Right lobe of liver (tissue), 6 donors: ENCODE data around the gene STRIP2. TPM values are rescaled to one million over a fixed set of nuclear protein-coding genes. Genes with fewer than 3 reads are reported as not detected.
"Not testable (repeated sequence)": the region's sequence is repeated elsewhere in the genome, so short reads cannot be mapped to it uniquely, and the experiment has no call there.

Source experiments
- ATAC-seq, 4 donors: fragments of 200-7000 bp; cut with Tn5 transposase; one replicate each; pipeline ENCODE4 v1.9.1; 2020; ENCODE audit warnings: mild to moderate bottlenecking in 4 of 4, moderate library complexity in 4 of 4
- DNase-seq, 3 donors: peaks; one replicate each; pipeline ENCODE4 v3.0.0-alpha.2; 2020
- H3K27ac ChIP-seq, 3 donors: fragments of 200-600 bp; one replicate each; pipeline ENCODE4 v1.8.0; 2022
- H3K27me3 ChIP-seq, 2 donors: fragments of 200-600 bp; one replicate each; pipeline ENCODE4 v1.8.0; 2022
- H3K36me3 ChIP-seq, 4 donors: fragments of 200-600 bp; sonication (generic) in 1 of 4; one replicate each; pipeline versions ENCODE4 v1.5.1 to v1.8.0; 2017 to 2022; ENCODE audit warnings: control low read depth in 1 of 4
- H3K4me1 ChIP-seq, 4 donors: fragments of 200-600 bp; sonication (generic) in 1 of 4; one replicate each; pipeline versions ENCODE4 v1.5.1 to v1.8.0; 2017 to 2022; ENCODE audit warnings: control low read depth in 1 of 4
- H3K4me3 ChIP-seq, 3 donors: fragments of 200-600 bp; one replicate each; pipeline ENCODE4 v1.8.0; 2022
- H3K9me3 ChIP-seq, 4 donors: fragments of 200-600 bp; sonication (generic) in 1 of 4; one replicate each; pipeline versions ENCODE4 v1.5.1 to v1.8.0; 2017 to 2022; ENCODE audit warnings: control low read depth in 1 of 4
- POLR2A ChIP-seq: fragments of 450-650 bp; IDR thresholded peaks from one replicate; pipeline ENCODE4 v1.6.1; 2017; ENCODE audit warnings: antibody characterized with exemption, mild to moderate bottlenecking
- WGBS: methylation state at CpG from one replicate; pipeline ENCODE4 v1.1.6; 2018; ENCODE audit warnings: low coverage, low lambda C conversion rate; ENCODE audit not compliant: insufficient coverage; ENCODE audit errors: missing lambda C conversion rate; 5-methylcytosine and 5-hydroxymethylcytosine counted together
- intact Hi-C, 2 donors: fragments of 100-400 bp; cut with DNase I; formaldehyde crosslinking; loops; one replicate each; pipeline versions ENCODE4 v1.11.2 to v1.14.1; 2022
- total RNA-seq, 6 experiments: library from RNA; depleted of rRNA in 2 of 6; stranded (reverse); fragments of >200 nt in 2 of 6; fragmentation: NEBNext Ultra II Directional in 3 of 6; extraction: Animal tissue kit (Norgen Biotek cat#: 25700) in 3 of 6; gene quantifications; one replicate each; pipeline versions ENCODE4 v1.1.0 to v1.2.4, GENCODE V29; 2016 to 2023
- TF ChIP-seq, protein P1 (sequence below), 4 donors: fragments of 200-600 bp in 3 of 4; fragments of 450-650 bp in 1 of 4; IDR thresholded peaks; one replicate each; pipeline versions ENCODE4 v1.5.1 to v1.8.0; 2016 to 2022; ENCODE audit warnings: antibody characterized with exemption in 4 of 4, mild to moderate bottlenecking in 2 of 4
- donor health status: DM: no; HTN: yes; CAD: no.
- donor health status: DM: no; HTN: no; CAD: no.
- donor health status: DM: no; HTN: no; CAD: no.
- donor health status: DM: no; HTN: yes; CAD: no.
- donor health status: DM: no; HTN: yes; CAD: no.

STRIP2 gene
- total RNA-seq, 6 experiments from 2014 or later: 0.24 to 0.86 (median 0.42) TPM

DNA sequence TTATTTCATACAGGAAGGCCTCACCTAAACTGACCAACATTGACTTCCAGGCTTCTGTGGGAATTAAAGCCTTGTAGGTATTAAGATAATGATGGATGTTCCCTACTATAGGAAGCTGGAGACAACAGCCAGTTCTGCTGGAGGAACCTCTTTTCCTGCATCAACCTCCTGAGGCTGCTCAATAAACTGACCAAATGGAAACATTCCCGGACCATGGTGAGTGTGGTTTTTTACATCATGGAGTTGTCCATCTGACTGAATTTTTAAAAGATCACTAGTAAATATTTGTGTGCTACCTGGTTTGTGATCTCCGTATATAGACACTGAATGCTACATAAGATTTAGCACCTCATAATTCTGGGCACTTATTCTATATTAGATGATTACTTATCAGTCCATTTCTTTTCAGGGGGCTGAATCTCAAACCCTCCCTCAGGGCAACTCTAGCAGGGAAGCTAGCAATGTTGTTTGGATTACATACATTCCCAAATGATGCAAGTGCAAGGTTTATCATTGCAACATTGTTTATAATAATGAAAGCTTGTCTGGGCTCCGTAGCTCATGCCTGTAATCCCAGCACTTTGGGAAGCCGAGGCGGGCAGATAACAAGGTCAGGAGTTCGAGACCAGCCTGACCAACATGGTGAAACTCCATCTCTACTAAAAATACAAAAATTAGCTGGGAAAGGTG, 46.6 kb downstream of the STRIP2 start:
- Histone ChIP-seq H3K4me1 (no peaks in the 10 kb centered on the region), H3K27ac (no peak overlapping the region), H3K9me3 (no peaks in the 10 kb centered on the region), H3K36me3 (no peaks in the 10 kb centered on the region), H3K4me3 (no peak overlapping the region), H3K27me3 (no peaks in the 10 kb centered on the region)
- DNase-seq: no peak
- no peak for ATAC-seq
- 82% methylated on average over 6 of the region's 6 CpGs for WGBS
- TF ChIP-seq, protein P1, sequence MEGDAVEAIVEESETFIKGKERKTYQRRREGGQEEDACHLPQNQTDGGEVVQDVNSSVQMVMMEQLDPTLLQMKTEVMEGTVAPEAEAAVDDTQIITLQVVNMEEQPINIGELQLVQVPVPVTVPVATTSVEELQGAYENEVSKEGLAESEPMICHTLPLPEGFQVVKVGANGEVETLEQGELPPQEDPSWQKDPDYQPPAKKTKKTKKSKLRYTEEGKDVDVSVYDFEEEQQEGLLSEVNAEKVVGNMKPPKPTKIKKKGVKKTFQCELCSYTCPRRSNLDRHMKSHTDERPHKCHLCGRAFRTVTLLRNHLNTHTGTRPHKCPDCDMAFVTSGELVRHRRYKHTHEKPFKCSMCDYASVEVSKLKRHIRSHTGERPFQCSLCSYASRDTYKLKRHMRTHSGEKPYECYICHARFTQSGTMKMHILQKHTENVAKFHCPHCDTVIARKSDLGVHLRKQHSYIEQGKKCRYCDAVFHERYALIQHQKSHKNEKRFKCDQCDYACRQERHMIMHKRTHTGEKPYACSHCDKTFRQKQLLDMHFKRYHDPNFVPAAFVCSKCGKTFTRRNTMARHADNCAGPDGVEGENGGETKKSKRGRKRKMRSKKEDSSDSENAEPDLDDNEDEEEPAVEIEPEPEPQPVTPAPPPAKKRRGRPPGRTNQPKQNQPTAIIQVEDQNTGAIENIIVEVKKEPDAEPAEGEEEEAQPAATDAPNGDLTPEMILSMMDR (IDR thresholded peaks at IDR 0.05): no peak
- TF ChIP-seq POLR2A: no peak
- intact Hi-C loops: no loop called here

DNA sequence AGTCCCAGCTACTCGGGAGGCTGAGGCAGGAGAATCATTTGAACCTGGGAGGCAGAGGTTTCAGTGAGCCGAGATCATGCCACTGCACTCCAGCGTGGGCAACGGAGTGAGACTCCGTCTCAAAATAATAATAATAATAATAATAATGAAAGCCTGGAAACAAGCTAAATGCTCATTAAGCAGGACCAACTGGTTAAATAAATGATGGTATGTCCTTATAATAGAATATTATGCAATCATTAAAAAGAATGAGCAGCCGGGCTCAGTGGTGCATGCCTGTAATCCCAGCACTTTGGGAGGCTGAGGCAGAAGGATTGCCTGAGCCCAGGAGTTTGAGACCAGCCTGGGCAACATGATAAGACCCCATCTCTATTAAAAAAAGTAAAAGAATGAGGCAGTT, 47.1 kb downstream of the STRIP2 start:
- WGBS: 96% methylated on average over 4 of the region's 6 CpGs
- DNase-seq, H3K27ac ChIP-seq, H3K27me3 ChIP-seq, intact Hi-C loops, H3K36me3 ChIP-seq, H3K4me1 ChIP-seq, ATAC-seq, H3K9me3 ChIP-seq, H3K4me3 ChIP-seq: not testable (repeated sequence)

DNA sequence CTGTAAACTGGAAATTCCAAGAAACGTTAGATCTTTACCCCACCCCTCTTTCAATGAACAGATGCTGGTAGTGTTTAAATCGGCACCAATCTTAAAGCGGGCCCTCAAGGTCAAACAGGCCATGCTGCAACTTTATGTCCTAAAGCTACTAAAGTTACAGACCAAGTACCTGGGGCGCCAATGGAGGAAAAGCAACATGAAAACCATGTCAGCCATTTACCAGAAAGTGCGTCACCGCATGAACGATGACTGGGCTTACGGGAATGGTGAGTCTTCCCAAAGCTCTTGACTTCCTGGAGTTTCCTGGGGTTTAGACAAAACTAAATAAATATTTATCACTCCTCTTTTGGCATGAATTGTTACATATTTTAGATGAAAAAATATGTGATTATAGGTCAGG, 48.5 kb downstream of the STRIP2 start:
- Histone ChIP-seq H3K4me1 (no peaks in the 10 kb centered on the region), H3K27ac (no peak overlapping the region), H3K4me3 (no peak overlapping the region), H3K36me3 (no peaks in the 10 kb centered on the region), H3K27me3 (no peaks in the 10 kb centered on the region), H3K9me3 (no peaks in the 10 kb centered on the region)
- TF ChIP-seq POLR2A: no peak
- TF ChIP-seq, protein P1 (IDR thresholded peaks at IDR 0.05): no peak
- DNase-seq (no peak), ATAC-seq (no peak)
- intact Hi-C loops: no loop called here
- WGBS: 97% methylated on average over 7 of the region's 8 CpGs

DNA sequence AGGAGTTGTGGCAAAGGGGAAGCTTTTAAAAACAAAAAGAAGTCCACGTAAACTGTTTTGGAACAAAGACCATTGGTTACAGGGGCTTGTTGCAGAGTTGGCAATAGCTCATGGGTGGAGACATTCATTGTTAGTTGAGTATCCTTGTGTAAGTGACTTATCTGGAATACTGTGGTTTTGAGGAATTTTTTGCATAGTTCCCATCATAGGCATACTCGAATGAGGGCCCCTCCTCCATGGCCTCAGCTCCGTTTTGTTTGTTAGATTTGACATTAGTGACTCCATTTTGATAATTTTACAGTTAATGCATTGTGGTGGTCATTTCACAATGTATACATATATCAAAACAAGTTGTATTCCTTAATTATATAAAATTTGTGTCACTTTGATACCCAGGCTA, 55.3 kb downstream of the STRIP2 start:
- H3K4me3 ChIP-seq: no peak overlapping the region
- no peaks in the 10 kb centered on the region for H3K36me3 ChIP-seq
- 79% methylated on average over 2 of the region's 3 CpGs for WGBS
- no peak for TF ChIP-seq POLR2A
- TF ChIP-seq, protein P1 (IDR thresholded peaks at IDR 0.05): no peak
- intact Hi-C loops: no loop called here
- no peaks in the 10 kb centered on the region for H3K27me3 ChIP-seq
- ATAC-seq (no peak), DNase-seq (no peak)
- no peak overlapping the region for H3K27ac ChIP-seq
- no peaks in the 10 kb centered on the region for H3K9me3 ChIP-seq
- H3K4me1 ChIP-seq: no peaks in the 10 kb centered on the region

DNA sequence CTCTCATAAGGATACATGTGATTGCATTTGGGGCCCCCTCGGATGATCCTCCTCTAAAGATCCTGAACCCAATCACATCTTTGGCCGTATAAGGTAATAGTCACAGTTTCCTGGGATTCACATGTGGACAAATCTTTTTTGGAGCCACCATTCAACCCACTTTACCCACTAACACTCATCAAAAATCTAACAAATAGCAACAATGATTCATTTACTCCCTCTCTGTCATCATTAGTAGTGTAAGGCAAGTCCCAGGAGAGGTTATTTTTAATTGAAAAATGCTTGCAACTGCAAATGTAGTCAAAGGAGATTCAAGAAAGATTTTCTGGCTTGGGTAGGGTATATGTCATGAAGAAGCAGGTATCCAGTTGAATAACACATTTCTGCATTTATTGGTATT, 58.2 kb downstream of the STRIP2 start:
- no peak overlapping the region for H3K27ac ChIP-seq
- no peak overlapping the region for H3K4me3 ChIP-seq
- DNase-seq: no peak
- TF ChIP-seq POLR2A: no peak
- TF ChIP-seq, protein P1 (IDR thresholded peaks at IDR 0.05): no peak
- ATAC-seq: no peak
- intact Hi-C loops: no loop called here
- no peaks in the 10 kb centered on the region for H3K27me3 ChIP-seq
- WGBS: 66% methylated on average over 2 of the region's 2 CpGs
- H3K9me3 ChIP-seq: no peaks in the 10 kb centered on the region
- H3K4me1 ChIP-seq: no peaks in the 10 kb centered on the region
- H3K36me3 ChIP-seq: no peaks in the 10 kb centered on the region
